Activated CD8-positive, alpha-beta memory T cell treated with anti-CD3 and anti-CD28 coated beads, Interleukin-2, amount 50 U/mL, for 48 hours (primary cell): ENCODE data around the gene AATF.

Experiments used
- DNase-seq: peaks from one replicate; pipeline ENCODE4 v3.0.0-alpha.2; 2020

AATF gene

DNA sequence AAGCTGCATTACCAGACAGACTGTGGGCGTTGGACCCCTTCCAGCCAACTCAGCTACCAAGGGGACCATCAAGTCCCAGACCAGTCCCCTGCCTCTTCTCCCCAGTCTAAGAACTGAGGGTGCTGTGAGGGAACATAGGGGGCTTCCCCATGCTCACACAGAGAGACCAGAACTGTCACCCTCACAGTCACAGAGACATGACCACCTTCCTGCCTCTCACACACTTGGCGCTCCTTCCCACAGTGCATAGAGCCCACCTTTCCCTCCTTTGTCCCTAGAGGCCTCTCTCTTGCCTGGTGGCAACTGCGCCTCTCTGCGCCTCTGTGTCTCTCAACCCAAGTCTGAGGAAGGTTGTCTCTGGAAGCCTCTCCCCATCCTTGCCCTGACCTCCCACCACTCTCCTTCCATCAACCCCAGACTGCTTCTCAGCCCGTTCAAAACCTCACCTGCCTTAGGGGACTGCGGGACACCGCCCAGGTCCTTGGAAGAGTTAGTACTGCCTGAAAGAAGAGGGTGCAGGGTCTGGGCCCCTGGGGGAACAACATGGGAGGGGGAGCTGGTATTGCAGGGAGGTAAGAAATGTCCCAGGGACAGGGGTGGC lies 17.6 kb upstream of the AATF start:
- DNase-seq, result peak; percentile 57

DNA sequence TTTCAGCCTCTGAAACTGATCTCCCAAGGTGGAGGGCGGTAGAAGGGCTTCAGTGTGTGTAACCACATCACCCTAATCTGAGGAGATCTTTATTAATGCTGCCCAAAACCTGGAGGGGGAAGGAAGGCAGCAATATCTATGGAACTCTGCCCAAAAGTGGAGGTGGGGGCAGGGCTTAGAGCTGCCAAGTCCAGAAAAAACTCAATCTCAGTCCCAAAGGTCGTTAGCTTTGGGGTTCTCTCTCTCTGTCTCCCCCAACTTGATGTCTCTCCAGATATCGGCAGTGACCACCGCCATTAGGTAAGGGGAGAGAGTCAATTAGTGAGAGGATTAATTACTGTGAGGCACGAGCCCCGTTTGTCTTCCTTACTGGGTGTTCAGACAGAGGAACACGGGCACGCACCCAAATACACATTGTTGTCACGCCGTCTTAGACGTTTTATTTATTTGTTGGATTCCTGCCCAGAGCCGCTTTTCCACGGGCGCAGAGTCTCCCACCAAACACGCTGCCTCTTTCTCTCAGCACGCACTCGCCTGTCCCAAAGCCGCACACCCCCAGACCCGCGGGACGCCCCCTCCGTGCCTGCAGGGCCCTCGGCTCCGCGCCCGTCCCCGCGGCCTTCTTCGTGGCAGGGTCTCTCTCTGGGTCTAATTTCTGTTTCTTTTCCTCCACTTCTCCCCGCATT lies 16.9 kb upstream of the AATF start:
- no peak for DNase-seq

DNA sequence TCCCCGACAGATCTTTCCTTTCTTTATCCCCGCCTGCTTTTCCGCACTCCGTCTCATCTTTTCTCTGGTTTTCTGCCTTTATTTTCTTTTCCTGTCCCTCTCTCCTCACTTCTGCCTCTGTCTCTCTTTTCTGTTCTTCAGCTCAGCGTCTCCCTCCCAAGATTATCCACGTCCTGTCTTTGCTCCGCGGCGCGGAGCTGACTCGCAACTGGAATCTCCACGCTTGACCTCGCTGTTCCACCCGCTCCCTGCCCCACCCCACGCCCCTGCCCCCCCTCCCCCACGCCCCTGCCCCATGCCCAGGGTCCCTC lies 16.4 kb upstream of the AATF start:
- no peak for DNase-seq

DNA sequence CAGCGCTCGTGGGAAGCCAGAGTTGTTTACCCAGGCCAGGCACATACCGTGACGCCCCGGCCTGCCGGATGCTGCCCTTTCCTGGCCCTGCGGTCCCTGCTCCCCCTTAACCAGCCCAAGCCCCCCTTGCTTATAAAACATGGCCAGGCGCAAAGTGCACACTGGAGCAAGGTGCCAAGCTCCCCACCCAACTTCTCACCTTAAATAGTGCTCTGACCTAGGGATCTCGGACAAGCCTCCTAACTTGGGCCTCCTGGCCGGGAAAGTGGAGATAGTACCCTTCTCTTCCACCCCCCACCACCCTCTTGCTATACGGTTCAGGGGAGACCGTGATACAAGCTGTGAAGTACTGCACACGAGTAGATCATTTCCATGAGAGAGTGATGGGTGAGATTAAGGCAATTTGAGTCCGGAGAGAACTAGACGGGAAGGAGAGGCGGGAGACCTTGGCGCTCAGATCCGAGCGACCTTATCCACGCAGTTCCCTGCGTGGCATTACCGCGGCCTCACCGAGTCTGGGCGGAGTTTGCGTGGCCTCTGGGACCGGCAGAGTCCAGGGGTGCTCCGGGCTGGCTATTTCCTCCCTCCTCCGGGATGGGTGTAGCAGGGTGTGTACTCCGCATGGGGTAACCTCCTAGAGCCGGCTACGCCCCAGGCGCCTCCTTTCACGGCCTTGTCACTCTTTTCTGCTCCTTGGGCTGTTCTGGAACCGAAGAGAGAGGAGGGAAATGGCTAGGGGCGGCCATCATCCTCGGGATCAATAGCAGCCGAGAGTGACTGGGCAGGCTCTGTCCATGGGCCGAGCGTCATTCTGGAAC lies 15.9 kb upstream of the AATF start:
- DNase-seq, result peak; percentile 58

DNA sequence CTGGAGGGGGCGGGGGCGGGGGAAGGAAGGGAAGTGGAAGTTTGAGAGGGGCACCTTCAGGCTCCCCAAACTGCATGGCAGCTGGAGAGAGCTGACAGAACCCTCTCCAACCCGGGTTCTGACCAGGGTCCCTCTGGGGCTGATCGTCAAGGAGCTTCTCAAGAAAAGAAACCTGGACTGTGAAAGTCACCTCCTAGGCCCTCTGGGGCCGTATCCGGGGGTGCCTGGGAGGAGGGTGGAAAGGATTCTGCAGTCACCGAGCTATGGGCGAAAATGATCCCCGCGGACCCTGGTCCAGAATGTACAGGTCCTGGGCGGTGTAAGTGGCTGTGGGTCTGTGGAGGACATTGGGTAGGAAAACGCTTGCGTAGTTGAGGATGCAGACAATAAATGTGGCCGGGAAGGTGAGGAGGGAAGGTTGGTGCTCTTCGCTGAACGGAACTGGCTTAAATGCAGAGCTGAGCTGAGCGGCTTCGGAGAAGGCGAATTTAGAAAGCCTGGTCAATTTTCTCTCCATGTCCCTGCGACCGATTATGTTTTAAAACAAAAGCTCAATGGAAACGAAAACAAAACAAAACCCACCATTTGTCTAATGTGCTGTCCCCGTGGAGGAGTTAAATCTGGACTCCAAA lies 15.1 kb upstream of the AATF start:
- DNase-seq, result peak; percentile 60

DNA sequence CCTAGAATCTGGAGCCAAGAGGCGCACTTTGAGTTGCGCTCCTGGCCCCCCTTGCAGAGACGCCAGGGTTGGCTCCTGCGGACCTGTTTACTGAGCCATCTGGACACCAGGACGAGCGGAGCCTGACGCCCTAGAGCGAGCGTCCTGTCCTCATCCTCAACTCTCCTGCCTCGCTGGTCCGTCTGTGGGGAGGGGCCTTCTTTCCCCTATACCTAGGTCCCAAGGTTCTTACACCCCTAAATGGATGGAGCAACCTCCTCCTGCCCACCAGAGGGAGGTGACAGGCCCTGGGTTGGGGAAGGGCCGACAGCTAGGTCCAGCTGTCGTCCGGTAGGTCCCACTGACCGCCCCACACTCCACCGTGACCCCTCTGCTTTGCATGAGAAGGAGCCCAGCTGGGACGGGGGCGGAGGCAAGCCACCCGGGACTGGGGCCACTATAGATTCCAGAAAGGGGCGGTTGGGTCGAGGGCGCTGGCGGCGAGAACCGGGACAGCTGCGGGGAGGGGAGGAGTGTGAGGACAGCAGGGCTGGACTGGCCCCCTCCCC lies 14.5 kb upstream of the AATF start:
- DNase-seq, result peak; percentile 58

DNA sequence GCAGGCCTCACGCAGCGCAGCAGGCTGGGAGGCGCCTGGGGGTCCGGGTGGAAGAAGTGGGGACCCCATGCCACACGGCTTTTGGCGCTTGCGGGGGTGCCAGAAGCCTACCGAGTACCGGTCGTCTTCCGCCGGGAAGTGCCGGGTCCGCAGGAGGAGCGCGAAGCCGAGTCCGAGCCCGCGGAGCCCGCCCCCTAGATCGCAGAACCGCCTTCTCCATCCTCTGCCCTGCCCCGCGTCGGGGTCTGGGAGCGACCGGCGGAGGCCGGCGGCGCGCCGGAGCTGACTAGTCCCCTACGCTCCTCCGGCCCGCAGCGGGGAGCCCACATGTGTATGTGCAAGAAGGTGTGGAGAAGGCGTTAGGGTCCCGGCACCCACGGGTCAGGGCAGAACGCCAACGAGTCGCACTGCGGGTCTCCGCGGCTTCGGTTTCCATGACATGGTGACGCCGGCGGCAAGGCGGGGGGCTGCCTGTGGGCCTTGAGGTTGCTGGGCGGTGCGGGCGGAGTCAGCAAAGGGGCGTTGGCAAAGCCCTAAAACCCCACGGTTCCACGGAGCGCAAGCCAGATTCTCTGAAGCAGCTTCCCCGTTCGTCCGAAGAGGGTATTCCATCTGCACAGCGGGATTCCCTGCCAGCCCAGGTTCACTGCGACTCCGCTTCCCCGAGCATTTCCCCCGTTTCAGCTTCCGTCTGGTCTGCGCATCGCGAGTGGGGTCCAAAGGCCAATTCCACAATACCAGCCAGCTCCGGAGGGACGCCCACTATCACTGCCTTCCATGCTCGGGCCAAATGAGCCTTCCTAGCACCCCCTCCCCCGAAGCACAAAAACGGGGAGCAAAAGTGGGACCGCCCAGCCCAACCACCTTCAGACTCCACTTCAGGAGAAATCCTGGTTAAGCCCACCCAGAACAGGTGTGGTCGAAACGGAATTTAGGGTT lies 13.8 kb upstream of the AATF start:
- peak; percentile 68 for DNase-seq

DNA sequence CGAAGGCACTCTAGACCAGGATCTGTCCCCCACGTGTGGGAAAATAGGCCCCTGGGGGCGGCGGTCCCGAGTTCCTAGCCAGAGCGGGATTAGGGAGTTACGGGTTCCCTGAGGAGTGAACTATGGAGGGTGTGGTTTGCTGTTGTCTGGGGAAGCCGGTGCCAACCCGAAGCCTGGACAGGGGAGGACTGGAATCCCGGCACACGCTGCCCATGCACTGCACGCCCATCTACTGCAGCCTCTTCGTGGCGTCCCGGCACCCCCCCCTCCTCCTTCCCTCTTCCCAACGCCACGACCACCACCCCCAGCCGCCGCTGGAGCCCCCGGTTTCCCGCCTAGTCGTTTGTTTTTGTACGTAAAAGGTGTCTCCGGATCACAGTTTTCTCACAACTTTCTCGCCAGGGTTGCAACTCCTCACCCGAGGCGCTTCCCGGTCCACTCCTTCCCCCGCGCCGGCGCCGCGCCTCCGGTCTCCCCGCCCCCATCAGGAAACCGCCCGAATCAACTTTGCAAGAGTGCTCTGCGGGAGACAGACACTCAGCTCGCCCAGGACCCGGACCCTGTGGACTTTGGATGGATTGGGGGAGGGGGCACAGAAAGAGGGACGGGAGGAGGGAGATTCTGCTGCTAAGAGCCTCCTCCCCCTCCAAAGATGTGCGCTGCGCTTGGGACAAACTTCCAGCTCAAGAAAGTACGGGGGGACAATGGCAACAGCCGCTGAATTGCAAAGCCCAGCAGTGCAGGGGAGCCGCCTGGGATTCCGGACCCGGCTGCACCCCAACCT lies 12.9 kb upstream of the AATF start:
- peak; percentile 59 for DNase-seq

DNA sequence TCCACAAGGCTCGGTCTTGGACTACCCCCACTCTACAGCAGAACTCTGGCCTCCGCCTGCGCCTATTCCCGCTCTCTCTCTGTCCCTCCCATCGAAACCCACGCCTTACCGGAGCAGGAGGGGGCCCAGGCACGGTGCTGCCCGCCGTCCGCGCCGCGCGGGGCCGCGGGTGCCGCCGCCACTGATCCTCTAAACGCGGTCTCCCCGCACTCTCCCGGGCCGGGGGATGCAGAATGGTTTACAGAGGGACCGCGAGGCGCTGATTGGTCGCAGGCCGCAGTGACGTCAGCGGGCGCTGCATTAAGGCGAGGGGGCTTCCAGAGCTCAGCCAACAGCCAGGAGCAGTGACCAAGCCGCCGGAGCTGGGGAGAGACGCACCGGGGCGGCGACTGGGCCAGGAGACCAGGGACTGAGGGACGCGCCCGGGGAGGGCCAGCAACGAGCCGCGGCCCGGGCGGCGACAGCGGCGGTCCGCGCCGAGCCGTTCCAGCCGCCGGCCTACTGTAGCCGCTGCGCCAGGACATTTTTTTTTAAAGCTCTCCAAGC lies 12.2 kb upstream of the AATF start:
- DNase-seq, result peak; percentile 63

DNA sequence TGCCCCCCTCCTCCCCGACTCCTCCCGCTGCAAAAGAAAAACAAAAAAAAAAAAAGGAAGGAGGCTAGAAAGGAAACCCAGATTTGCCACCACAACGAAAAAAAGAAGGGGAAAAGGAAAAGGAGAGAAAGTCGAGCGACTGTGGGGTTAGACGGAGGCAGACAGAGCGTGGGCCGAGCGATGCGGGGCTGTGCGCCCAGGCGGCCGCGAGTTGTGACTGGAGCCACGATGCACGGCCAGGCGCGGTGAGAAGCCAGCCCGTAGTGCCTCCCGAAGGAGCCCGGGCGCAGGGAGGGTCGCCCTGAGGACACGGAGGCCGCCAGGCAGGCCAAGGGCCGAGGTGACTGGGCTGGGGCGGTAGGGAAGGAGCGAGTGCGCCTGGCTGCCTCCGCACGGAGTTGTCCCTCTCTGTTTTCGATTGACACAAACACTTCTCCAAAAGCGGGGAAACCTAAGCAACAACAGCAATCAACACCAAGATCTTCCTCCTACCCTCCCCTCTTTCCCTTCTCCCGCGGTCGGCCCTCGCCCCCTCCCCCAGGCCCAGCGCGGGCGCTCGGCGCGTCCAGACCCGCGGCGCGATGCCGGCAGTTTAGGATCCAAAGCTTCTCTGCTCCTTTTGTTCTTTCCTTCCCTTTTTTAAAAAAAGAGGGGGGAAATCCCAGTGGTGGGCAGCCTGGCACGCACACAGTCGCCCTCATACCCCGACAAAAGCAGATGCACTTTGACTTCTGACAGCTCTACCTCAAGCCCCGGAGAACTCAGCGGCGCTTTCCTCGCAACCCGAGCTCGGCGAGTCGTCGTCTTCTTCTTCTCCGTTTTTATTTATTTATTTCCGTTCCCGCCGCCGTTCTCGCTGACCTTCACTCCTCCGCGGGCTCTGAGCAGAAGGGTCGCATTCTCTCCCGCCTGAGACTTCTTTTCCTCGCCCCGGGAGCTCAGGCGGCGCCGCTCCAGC lies 11.5 kb upstream of the AATF start, which contains the start of gene LHX1:
LHX1 (plus strand) TSS at position 475 of the 958 bp plus-strand sequence. CDS start 723 bp downstream, outside the sequence.
- peak; percentile 62 for DNase-seq

DNA sequence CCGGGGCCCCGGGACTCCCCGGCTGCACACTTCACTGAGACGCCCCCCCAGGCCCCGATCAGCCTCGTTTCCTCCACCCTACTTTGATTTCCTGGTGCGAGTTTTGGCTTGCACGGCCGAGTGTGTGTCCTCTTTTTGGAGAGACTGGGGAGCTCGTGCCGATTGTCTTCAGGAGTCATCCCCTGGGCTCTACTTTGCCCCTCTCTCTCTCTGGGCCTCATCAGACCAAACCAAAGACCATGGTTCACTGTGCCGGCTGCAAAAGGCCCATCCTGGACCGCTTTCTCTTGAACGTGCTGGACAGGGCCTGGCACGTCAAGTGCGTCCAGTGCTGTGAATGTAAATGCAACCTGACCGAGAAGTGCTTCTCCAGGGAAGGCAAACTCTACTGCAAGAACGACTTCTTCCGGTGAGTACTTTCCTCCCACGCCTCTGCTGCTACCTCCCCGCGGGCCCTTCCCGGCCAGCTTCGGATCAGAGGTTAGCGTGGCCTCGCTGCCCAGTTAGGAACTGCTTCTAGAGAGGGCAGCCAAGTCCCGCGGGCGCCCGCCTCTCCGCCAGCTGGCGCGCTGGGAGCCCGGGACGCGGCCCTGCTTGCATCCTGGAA lies 10.7 kb upstream of the AATF start:
- DNase-seq, result peak; percentile 64

DNA sequence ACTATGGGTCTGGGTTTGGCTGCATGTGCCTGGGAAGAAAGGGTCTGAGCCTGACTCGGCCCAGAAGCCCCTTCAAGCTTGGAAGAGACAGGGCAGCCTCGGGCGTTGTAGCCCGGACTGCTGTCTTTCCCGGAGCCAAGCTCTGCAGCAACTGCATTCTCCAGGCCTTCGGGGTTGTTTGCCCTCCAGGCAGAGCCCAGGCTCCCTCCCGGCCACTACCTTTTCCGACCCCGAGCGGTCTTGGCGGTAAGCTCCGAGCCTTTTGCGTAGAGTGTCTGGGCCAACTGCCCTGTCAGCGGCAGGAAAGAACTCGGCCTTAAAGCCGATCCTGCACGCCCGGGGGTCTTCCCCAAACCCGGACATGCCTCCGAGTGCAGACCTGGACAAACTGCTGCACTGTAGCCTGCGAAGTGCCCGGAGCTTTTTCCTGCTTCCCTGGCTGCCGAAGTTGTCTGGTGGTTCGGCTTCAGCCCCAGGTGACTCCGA lies 10.1 kb upstream of the AATF start:
- no peak for DNase-seq

DNA sequence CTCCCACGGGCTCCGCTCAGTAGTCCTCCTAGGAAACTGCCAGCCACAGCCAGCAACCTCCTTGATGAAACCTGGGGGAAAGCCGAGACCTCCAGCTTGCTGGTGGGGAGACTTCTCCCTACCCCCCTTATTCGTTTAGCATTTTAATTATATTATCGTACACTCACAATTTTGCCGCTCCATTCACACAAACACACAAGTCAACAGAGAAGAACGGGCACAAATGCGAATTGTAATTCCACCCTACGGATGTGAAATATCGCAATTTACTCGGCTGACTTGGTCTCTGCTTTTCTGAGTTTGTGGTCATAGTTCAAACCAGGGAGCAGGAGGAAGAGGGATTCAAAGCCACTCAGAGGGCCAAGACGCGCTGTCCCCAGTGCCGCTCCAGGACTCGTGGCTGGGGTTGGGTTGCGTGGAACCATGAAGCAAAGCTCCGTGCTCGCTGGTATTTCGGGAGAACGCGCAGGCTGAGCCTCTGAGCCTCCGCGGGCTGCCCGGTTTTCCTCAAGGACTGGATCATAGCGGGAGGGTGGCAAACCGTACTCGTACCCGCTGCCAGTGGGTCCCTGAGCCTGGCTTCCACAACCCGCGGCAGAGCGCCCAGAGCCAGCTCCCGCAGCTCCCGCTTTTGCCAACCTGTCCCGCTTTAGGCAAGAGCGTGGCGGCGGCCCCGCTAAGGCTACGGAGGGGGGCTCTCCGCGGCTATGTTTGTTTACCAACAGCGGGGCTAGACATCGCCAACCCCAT lies 9.5 kb upstream of the AATF start:
- no peak for DNase-seq

DNA sequence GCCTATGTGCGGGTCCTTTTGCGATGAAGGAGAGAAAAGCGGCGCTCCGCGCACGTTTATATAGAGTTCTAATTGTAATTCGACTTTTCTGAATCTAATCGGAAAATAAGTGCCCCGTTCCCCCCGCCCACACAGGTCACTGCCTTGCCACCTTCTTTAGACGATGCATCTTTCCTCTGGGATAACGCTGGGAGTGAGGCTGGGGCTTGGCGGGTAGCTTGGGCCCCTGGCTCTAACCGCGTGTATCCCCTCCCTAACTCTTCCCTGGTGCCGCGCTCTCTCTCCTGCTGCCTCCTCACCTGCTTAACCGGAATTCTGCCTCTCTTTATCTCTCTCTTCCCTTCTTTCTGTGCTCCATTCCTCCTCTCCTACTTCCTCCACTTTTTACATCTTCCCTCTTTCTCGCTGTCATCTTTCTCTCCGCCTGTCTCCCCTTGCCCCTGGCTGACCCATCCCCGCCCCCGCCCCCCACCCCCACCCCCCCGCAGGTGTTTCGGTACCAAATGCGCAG lies 8.9 kb upstream of the AATF start:
- peak; percentile 63 for DNase-seq

DNA sequence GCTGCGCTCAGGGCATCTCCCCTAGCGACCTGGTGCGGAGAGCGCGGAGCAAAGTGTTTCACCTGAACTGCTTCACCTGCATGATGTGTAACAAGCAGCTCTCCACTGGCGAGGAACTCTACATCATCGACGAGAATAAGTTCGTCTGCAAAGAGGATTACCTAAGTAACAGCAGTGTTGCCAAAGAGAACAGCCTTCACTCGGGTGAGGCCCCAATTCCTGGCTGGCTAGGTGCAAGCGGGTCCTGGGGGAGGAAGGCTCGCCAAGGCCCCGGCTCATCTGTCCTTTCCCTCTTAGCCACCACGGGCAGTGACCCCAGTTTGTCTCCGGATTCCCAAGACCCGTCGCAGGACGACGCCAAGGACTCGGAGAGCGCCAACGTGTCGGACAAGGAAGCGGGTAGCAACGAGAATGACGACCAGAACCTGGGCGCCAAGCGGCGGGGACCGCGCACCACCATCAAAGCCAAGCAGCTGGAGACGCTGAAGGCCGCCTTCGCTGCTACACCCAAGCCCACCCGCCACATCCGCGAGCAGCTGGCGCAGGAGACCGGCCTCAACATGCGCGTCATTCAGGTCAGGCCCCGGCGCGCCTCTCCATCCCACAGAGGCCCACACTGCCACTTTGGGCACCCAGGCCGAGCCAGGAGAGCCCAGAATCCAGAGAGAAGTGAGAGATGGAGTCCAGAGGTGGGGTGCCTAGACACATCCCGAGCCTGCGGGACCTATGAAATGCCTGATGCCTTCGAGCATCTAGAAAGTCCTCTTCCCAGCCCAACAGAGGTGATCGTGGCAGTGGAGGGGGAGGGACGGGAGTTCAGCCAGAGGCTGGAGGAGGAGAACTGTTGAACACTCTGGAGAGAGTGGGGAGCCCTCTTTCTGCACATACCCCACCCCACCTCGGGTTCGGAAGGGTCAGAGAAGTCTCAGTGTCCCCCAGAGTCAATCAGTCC lies 8.2 kb upstream of the AATF start:
- DNase-seq, result peak; percentile 59

DNA sequence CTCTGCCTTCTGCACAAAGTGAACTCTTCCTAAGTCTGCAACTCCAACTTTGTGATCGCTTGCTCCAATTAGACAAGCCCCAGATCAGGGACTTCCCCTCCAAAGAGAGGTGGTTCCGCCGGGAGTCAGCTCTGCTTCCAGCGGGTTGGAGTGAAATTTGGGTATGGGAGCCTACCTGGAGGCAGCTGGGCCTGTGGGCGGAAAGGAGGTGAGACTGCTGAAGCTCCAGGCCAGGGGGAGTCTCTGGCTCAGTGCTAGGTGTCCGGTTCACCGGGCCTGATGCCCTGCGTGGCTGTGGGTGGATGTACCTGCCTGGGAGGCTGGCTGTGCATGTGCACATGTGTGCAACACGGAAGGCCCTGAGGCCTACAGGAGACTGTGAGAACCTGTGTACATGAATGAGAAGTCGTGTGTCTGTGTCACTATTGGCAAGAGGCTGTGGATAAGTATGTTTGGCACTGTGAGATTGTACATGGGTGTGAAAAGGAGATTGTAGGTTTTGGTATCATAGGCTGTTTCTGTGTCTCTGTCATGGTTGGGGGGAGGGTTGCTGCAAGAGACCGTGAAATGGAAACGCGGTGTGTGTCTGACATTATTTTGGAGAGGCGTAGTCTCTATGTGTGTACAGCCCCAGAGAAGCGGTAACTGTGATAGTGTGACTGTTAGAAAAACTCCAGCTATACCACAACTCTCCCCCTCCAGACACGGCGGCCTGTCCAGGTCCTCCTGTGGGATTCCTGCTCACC lies 7.3 kb upstream of the AATF start:
- DNase-seq, result no peak
